Thoracic aorta (tissue), 2 donors: Measurements from ENCODE around the gene B9D1. TPM values are rescaled to one million over a fixed set of nuclear protein-coding genes. Genes with fewer than 3 reads are reported as not detected.

ENCODE experiments used
- ATAC-seq: fragments of 150-250 bp; one replicate; pipeline ENCODE4 v1.8.0; 2017; ENCODE audit warnings: low read depth; ENCODE audit not compliant: insufficient number of reproducible peaks, low FRiP score
- DNase-seq: peaks from one replicate; pipeline ENCODE4 v3.0.0-alpha.2; 2020; ENCODE audit warnings: low spot score
- H3K27ac ChIP-seq, 2 donors: fragments of 200-600 bp; sonication (generic); 1 replicate in 1 of 2; 2 replicates in 1 of 2; pipeline ENCODE4 v1.5.1; 2016; ENCODE audit warnings: mild to moderate bottlenecking in 2 of 2, moderate library complexity in 2 of 2
- H3K27me3 ChIP-seq: fragments of 200-600 bp; sonication (generic); replicated peaks from 2 replicates; pipeline ENCODE4 v1.6.0; 2016; ENCODE audit warnings: mild to moderate bottlenecking; ENCODE audit not compliant: insufficient read depth
- H3K36me3 ChIP-seq: fragments of 200-600 bp; sonication (generic); one replicate; pipeline ENCODE4 v1.5.1; 2016
- H3K4me1 ChIP-seq, 2 donors: fragments of 200-600 bp; sonication (generic); 1 replicate in 1 of 2; 2 replicates in 1 of 2; pipeline versions ENCODE4 v1.5.1 to v1.6.0; 2016; ENCODE audit warnings: low read depth in 2 of 2, mild to moderate bottlenecking in 1 of 2; ENCODE audit not compliant: control insufficient read depth in 1 of 2
- H3K4me3 ChIP-seq: fragments of 200-600 bp; sonication (generic); 2 replicates; pipeline ENCODE4 v1.5.1; 2016; ENCODE audit warnings: mild to moderate bottlenecking
- H3K9me3 ChIP-seq: fragments of 200-600 bp; sonication (generic); 2 replicates; pipeline ENCODE4 v1.5.1; 2016
- CTCF ChIP-seq: fragments of 200-600 bp; sonication (generic); IDR thresholded peaks from one replicate; pipeline ENCODE4 v1.5.1; 2019; ENCODE audit warnings: antibody characterized with exemption
- total RNA-seq, 2 donors: library from RNA; depleted of rRNA; stranded (reverse); fragments of >200 nt; gene quantifications; one replicate each; pipeline versions ENCODE4 v1.1.0 to v1.2.3, GENCODE V29; 2016

B9D1 gene
- total RNA-seq, 2 donors from 2014 or later: 6.3 to 33.4 TPM

GRCh38 chr17:19331543-19332245 is 30.8 kb downstream of the B9D1 start:
- no peak for ATAC-seq
- Histone ChIP-seq H3K9me3 (no peaks in the 10 kb centered on the region), H3K4me1 (no peaks in the 10 kb centered on the region), H3K27me3 (no peaks in the 10 kb centered on the region), H3K4me3 (no peak overlapping the region), H3K27ac (no peak overlapping the region), H3K36me3 (peaks cover 11% of the 10 kb centered on the region)
- no peak for TF ChIP-seq CTCF
- no peak for DNase-seq

DNA sequence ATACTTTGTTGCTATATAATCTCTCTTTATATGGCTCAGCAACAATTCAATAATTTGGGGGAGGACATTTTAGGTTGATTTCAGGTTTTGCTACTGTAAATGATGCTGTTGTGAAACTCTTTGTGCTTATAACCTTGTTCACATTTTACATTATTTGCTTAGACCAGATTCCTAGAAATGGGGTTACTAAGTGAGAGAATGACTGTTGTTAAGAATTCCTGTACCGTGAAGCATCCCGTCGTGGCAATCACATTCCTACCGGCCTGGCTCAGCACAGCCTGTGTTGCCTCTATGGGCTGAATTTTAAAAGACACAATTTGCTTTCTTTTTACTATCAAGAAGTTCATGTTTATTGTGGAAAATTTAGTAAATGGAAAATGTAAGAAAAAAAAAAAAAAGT is 31.4 kb downstream of the B9D1 start:
- H3K27ac ChIP-seq: no peak overlapping the region
- TF ChIP-seq CTCF: no peak
- peaks cover 11% of the 10 kb centered on the region for H3K36me3 ChIP-seq
- no peak for DNase-seq
- H3K4me1 ChIP-seq: no peaks in the 10 kb centered on the region
- ATAC-seq: no peak
- H3K4me3 ChIP-seq: no peak overlapping the region
- H3K9me3 ChIP-seq: no peaks in the 10 kb centered on the region
- H3K27me3 ChIP-seq: no peaks in the 10 kb centered on the region

DNA sequence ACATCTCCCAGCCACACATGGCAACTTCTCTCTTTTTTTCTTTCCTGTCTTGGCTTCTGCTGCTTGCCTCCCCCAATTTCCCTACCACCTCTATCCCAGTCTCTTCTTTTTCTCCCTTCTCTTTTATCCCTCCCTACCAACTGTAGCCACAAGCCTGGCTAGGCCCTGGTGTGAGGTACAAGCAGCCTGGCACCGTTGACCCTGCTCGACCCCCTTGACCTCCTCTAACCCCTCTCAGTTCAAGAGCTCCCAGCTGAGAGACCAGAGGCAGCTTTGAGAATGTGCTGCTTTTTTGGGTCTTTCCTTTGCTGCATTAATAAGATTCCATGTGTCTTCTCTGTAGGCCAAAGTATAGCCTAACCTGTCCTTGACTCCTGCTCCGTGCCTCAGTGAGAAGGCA is 32.3 kb downstream of the B9D1 start:
- Histone ChIP-seq H3K27me3 (no peaks in the 10 kb centered on the region), H3K9me3 (peaks cover 3% of the 10 kb centered on the region), H3K4me3 (no peak overlapping the region), H3K36me3 (peaks cover 11% of the 10 kb centered on the region), H3K27ac (no peak overlapping the region), H3K4me1 (no peaks in the 10 kb centered on the region)
- TF ChIP-seq CTCF: no peak
- ATAC-seq (no peak), DNase-seq (no peak)

GRCh38 chr17:19329839-19330238 is 32.7 kb downstream of the B9D1 start:
- DNase-seq (no peak), ATAC-seq (no peak)
- Histone ChIP-seq H3K4me1 (no peaks in the 10 kb centered on the region), H3K36me3 (peaks cover 11% of the 10 kb centered on the region), H3K4me3 (no peak overlapping the region), H3K27me3 (no peaks in the 10 kb centered on the region), H3K27ac (no peak overlapping the region), H3K9me3 (peaks cover 6% of the 10 kb centered on the region)
- TF ChIP-seq CTCF: no peak

- H3K27me3 ChIP-seq: no peaks in the 10 kb centered on the region
- no peak for TF ChIP-seq CTCF
- no peak overlapping the region for H3K27ac ChIP-seq
- H3K4me1 ChIP-seq: no peaks in the 10 kb centered on the region
- ATAC-seq: no peak
- peaks cover 11% of the 10 kb centered on the region for H3K36me3 ChIP-seq
- peaks cover 6% of the 10 kb centered on the region for H3K9me3 ChIP-seq
- no peak overlapping the region for H3K4me3 ChIP-seq
- DNase-seq: no peak
These were observed 33.4 kb downstream of the B9D1 start for GRCh38 chr17:19329136-19329535.
